ENCODE results near the gene SPTBN1. TPM values are rescaled to one million over a fixed set of nuclear protein-coding genes. Genes with fewer than 3 reads are reported as not detected.
A peak's percentile ranks its signal among the peaks of the same experiment; 100 is the strongest.

SPTBN1 gene
- total and polyA plus RNA-seq, 9 of the 15 experiments (the other 6 are each of a cell fraction or from before 2014, with no cell fraction given) = 8.9 to 66.8 (median 31.4) TPM

GRCh38 chr2:54570925-54571694 is 115.0 kb downstream of the SPTBN1 start (continued):
- TF ChIP-seq TCF15 (CRISPR knock-in tag; IDR thresholded peaks at IDR 0.05) = no peak
- TF ChIP-seq ZNF311 (CRISPR knock-in tag; IDR thresholded peaks at IDR 0.05) = no peak
- TF ChIP-seq ZNF785 (CRISPR knock-in tag; IDR thresholded peaks at IDR 0.05) = no peak
- TF ChIP-seq ZNF398 (CRISPR knock-in tag; IDR thresholded peaks at IDR 0.05) = no peak
- TF ChIP-seq SRSF7 (optimal IDR thresholded peaks at IDR 0.05; ENCODE audit: low read depth, low read length) = no peak
- TF ChIP-seq NEUROD1 (IDR thresholded peaks at IDR 0.05; ENCODE audit: borderline replicate concordance, low read depth, low read length, partially characterized antibody) = peak; percentile 24
- TF ChIP-seq HNRNPL (IDR thresholded peaks at IDR 0.05; ENCODE audit: low read depth, low read length) = no peak
- no peak for TF ChIP-seq ZNF253 (CRISPR knock-in tag; conservative IDR thresholded peaks at IDR 0.05)
- TF ChIP-seq CTCF (IDR thresholded peaks at IDR 0.05 in 2 of 3, conservative IDR thresholded peaks at IDR 0.05 in 1 of 3; ENCODE audit: insufficient read depth in 2 of 3, low read depth in 1 of 3, low read length in 3 of 3) = no peak
- TF ChIP-seq ZNF780A (CRISPR knock-in tag; IDR thresholded peaks at IDR 0.05) = no peak
- no peak for TF ChIP-seq KLF6 (CRISPR knock-in tag; IDR thresholded peaks at IDR 0.05; ENCODE audit: borderline replicate concordance)
- TF ChIP-seq TRIM28 (IDR thresholded peaks at IDR 0.05) = no peak

All from K562 (cell line).